OCI-LY3 (cell line): ENCODE measurements around the gene CRY1.

Source experiments
- EZH2phosphoT487 ChIP-seq: fragments of 200-600 bp; shearing (Covaris generic); IDR thresholded peaks from 2 replicates; pipeline ENCODE4 v1.6.1; 2018; ENCODE audit warnings: antibody characterized with exemption, mixed run types, low read depth
- TF ChIP-seq, protein P1 (sequence below): fragments of 200-600, 300-600 bp; sonication (generic); IDR thresholded peaks from 2 replicates; pipeline ENCODE4 v1.5.1; 2014; ENCODE audit warnings: antibody characterized with exemption, low read length, low read depth

DNA sequence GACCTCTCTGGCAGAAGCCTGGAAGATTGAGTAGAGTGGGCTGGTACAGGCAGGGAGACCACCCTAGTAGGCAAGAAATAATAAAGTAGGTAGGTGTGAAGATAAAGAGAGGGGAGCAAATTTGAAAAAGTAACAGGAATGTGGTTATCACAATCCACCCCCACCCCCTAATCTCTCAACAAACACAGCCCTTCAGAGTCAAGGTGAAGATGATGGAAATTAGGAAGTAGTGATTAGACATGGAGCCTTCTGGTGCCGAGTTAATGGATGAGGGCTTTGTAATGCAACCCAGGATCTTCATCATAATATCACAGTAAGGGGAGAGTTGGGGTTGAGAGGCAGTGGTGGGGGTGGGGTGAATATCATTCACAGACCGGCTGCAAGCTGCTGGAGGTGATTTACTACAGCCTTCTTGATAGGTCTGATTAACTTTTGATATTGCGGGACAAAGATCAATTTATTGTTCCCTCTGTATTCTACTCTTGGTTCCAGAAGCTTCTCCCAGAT lies 29.2 kb upstream of the CRY1 start:
- no peak for TF ChIP-seq EZH2phosphoT487
- TF ChIP-seq, protein P1, sequence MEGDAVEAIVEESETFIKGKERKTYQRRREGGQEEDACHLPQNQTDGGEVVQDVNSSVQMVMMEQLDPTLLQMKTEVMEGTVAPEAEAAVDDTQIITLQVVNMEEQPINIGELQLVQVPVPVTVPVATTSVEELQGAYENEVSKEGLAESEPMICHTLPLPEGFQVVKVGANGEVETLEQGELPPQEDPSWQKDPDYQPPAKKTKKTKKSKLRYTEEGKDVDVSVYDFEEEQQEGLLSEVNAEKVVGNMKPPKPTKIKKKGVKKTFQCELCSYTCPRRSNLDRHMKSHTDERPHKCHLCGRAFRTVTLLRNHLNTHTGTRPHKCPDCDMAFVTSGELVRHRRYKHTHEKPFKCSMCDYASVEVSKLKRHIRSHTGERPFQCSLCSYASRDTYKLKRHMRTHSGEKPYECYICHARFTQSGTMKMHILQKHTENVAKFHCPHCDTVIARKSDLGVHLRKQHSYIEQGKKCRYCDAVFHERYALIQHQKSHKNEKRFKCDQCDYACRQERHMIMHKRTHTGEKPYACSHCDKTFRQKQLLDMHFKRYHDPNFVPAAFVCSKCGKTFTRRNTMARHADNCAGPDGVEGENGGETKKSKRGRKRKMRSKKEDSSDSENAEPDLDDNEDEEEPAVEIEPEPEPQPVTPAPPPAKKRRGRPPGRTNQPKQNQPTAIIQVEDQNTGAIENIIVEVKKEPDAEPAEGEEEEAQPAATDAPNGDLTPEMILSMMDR = no peak
